Uterus (tissue), 2 donors: ENCODE measurements around the gene FBLN2.

Experiments used
- POLR2A ChIP-seq, 2 donors: fragments of 450-650 bp; IDR thresholded peaks; one replicate each; pipeline ENCODE4 v1.6.1; 2016; ENCODE audit warnings: antibody characterized with exemption in 2 of 2, mild to moderate bottlenecking in 1 of 2, moderate library complexity in 1 of 2
- TF ChIP-seq, protein P1 (sequence below), 4 experiments: fragments of 200-600 bp in 2 of 4; fragments of 450-650 bp in 2 of 4; sonication (generic) in 2 of 4; IDR thresholded peaks; one replicate each; pipeline ENCODE4 v1.5.1; 2016 to 2019; ENCODE audit warnings: antibody characterized with exemption in 4 of 4, mild to moderate bottlenecking in 2 of 4, moderate library complexity in 1 of 4

- TF ChIP-seq, protein P1, sequence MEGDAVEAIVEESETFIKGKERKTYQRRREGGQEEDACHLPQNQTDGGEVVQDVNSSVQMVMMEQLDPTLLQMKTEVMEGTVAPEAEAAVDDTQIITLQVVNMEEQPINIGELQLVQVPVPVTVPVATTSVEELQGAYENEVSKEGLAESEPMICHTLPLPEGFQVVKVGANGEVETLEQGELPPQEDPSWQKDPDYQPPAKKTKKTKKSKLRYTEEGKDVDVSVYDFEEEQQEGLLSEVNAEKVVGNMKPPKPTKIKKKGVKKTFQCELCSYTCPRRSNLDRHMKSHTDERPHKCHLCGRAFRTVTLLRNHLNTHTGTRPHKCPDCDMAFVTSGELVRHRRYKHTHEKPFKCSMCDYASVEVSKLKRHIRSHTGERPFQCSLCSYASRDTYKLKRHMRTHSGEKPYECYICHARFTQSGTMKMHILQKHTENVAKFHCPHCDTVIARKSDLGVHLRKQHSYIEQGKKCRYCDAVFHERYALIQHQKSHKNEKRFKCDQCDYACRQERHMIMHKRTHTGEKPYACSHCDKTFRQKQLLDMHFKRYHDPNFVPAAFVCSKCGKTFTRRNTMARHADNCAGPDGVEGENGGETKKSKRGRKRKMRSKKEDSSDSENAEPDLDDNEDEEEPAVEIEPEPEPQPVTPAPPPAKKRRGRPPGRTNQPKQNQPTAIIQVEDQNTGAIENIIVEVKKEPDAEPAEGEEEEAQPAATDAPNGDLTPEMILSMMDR (IDR thresholded peaks at IDR 0.05) = no peak
- no peak for TF ChIP-seq POLR2A (IDR thresholded peaks at IDR 0.05)
These were observed 1.1 kb upstream of the FBLN2 start for GRCh38 chr3:13547591-13548371.
